DMS 273 treated with DMSO at 0.1 percent for 48 hours (cell line): ENCODE measurements around the gene TBCEL.
"Not testable (repeated sequence)": the region's sequence is repeated elsewhere in the genome, so short reads cannot be mapped to it uniquely, and the experiment has no call there.

Experiments
- DNase-seq: peaks from one replicate; lab custom pipeline; 2025; lab: John Stamatoyannopoulos, UW

The TBCEL gene

GRCh38 chr11:121029153-121029552 is 5.3 kb downstream of the TBCEL start:
- DNase-seq: no peak

DNA sequence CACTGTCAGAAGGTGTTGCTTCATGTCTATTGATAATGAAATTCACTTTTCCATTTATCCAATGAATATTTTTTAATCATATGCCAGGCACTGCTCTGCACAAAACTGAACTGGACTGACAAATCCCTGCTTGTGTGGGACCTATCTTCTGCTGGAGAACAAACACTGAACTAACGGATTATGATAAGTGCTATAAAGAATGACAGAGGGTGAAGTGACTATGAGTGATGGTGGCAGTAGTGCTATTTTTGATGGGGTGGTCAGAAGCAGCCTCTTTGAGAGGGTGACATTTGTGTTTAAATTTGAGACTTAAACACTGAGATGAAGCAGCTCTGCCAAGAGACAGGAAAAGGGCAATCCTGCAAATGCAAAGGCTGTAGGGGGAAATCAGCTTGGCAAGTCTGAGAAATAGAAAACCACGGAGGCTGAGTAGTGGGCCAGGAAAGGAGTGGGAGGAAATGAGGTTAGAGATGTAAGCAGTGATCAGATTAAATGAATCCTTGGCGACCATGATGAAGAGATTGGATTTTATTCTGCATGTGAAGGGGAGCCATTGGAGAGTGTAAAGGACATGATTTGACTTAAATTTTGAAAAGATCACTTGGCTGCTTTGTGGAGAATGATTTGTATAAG is 6.0 kb downstream of the TBCEL start:
- DNase-seq: no peak

- no peak for DNase-seq
Measured at GRCh38 chr11:121031167-121031566, 7.3 kb downstream of the TBCEL start.

DNA sequence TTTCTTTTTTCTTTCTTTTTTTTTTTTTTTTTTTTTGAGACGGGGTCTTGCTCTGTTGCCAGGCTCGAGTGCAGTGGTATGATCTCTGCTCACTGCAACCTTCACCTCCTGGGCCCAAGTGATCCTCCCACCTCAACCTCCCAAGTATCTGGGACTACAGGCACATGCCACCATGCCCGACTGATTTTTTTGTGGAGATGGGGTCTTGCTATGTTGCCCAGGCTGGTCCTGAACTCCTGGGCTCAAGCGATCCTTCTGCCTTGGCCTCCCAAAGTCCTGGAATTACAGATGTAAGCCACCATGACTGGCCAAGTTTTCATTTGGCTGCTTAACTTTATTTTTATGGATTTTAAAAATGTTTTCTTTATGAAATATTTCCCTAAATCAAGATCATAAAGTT is 7.7 kb downstream of the TBCEL start:
- not testable (repeated sequence) for DNase-seq

GRCh38 chr11:121032546-121032945 is 8.6 kb downstream of the TBCEL start:
- DNase-seq: no peak

GRCh38 chr11:121033635-121034034 is 9.7 kb downstream of the TBCEL start:
- DNase-seq: no peak

- DNase-seq: no peak
Measured at GRCh38 chr11:121035169-121035755, 11.4 kb downstream of the TBCEL start.

DNA sequence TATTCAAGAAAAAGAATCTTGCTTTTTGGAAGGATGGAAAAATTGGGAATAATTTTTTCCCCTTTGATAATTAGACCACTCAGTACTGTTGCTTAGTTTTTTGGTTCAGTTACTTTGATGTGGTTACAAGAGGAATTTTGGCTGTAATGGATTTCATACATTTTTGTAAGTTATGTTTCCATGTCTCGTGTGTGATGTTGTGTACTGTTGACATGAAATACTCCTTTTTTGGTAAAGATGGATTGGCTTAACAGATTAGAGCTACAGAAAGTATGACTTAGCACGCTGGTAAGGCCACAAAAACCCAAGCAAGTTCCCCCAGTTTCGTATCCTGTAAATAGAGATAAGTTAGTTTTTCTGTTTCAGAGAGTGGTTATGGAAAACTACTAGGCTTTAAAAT is 11.9 kb downstream of the TBCEL start:
- no peak for DNase-seq

DNA sequence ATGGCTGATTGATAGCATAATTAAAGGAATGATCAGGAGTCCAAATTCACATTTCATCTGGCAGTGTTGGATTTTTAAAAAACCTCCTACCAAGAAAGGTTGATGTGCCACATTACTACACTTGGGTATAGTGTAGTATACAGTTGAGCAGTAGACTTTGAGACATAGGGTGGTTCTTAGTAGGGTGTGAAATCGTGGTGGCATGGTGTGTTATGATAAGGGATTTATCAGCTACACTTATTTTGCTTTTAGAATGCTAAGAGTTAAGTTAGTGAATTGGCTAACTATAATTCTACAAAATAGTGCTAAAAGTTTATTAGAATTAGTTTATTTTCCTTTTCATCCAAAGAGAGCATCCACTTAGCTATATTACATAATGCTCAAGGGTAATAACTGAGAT is 13.1 kb downstream of the TBCEL start:
- DNase-seq: no peak

GRCh38 chr11:121038648-121039409 is 14.9 kb downstream of the TBCEL start:
- DNase-seq: no peak

- no peak for DNase-seq
Measured at GRCh38 chr11:121039971-121040613, 16.2 kb downstream of the TBCEL start.

GRCh38 chr11:121040614-121041002 is 16.7 kb downstream of the TBCEL start:
- no peak for DNase-seq

GRCh38 chr11:121041072-121041471 is 17.2 kb downstream of the TBCEL start:
- no peak for DNase-seq

DNA sequence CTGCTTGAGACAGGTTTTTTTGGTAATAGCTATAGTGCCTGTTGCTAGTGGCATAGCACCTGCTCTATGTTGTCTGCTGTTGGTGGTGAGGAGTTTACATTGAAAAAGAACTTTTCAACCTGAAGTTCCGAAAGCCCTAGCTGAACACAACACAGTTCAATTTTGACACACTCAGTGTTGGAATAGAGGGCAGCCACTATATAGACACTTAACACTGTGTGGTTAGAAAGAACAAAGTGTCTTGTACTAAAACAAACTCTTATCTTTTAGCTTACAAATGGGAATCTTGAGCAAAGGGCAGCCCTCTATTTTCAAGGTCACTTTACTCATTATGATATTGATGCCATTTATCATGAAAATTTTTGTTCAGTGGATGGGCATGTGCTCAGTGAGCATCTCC is 18.4 kb downstream of the TBCEL start:
- no peak for DNase-seq

DNA sequence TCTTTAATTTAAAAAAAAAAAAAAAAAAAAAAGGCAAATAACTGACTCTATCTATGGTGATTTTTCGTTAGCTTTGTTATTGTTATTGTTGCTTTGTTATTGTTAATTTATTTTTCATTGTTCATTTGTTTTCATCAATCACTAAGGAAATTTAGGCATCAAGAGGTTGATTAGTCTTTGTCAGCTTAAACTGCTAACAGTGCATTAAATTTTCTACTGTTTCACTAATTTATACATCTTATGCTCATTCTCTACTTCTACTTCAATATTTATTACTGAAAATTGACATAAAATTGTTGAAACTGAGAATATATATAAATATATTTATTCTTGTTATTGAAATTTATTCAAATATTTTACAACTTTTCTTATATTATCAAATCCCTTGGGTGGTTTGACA is 24.0 kb downstream of the TBCEL start:
- no peak for DNase-seq

- no peak for DNase-seq
Measured at GRCh38 chr11:121048464-121049233, 24.7 kb downstream of the TBCEL start.

- DNase-seq: no peak
Measured at GRCh38 chr11:121053244-121053643, 29.3 kb downstream of the TBCEL start.

GRCh38 chr11:121054266-121054665 is 30.4 kb downstream of the TBCEL start:
- DNase-seq: no peak

GRCh38 chr11:121055076-121055475 is 31.2 kb downstream of the TBCEL start:
- DNase-seq: no peak

DNA sequence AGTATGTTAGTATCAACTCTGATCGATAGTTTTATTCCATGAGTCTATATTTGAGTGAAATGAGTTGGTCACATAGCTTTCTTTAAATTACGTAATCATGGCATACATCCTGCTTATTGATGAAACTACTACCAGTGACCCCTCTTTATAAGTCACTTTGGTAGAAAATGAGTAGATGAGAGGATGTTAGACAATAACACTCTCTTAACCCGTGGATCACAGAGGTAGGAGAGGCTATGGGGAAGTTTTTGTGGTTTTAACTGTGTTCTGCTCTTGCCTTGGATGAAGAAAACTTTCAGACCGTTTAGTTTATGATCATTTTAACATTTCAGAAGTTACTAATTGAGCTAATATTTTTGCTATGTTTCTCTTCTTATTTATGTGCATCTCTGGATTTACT is 34.0 kb downstream of the TBCEL start:
- DNase-seq: no peak

DNA sequence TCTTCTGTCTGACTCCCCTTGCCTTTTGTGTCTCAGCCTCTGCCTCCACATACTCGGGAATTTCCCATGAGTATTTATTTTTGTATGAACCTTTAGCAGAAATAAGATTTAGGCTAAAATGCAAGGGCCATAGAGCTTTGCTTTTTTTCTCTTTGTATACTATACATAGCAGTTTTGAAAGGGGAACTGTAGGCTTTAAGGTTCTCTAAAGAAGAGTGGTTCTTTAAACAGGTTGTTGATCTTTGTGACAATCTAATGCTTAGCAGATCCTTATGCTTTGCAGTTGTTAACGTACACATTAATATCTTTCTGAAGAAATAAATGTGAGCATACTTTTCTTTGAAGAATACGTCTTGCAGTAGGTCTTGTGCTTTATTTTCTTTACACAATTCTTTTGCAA is 35.0 kb downstream of the TBCEL start:
- DNase-seq: no peak

GRCh38 chr11:121059605-121060004 is 35.7 kb downstream of the TBCEL start:
- no peak for DNase-seq
